ENCODE data around the gene NDFIP2. TPM values are rescaled to one million over a fixed set of nuclear protein-coding genes. Genes with fewer than 3 reads are reported as not detected.
"Not testable (repeated sequence)": the region's sequence is repeated elsewhere in the genome, so short reads cannot be mapped to it uniquely, and the experiment has no call there.

The NDFIP2 gene
- total RNA-seq, 1 experiment from 2014 or later = 51.2 TPM

GRCh38 chr13:79533781-79534400 is 52.9 kb downstream of the NDFIP2 start:
- no peak for DNase-seq (ENCODE audit: low read depth)

GRCh38 chr13:79534596-79534995 is 53.6 kb downstream of the NDFIP2 start:
- DNase-seq (ENCODE audit: low read depth) = no peak

GRCh38 chr13:79538757-79539156 is 57.8 kb downstream of the NDFIP2 start:
- no peak for DNase-seq (ENCODE audit: low read depth)

- DNase-seq (ENCODE audit: low read depth) = no peak
Observed at GRCh38 chr13:79540504-79540903, 59.5 kb downstream of the NDFIP2 start.

- DNase-seq (ENCODE audit: low read depth) = peak; percentile 55
Observed at GRCh38 chr13:79541426-79542049, 60.6 kb downstream of the NDFIP2 start.

- DNase-seq (ENCODE audit: low read depth) = no peak
Observed at GRCh38 chr13:79543883-79544282, 62.9 kb downstream of the NDFIP2 start.

GRCh38 chr13:79547211-79548195 is 66.5 kb downstream of the NDFIP2 start:
- DNase-seq (ENCODE audit: low read depth) = no peak

GRCh38 chr13:79548902-79549301 is 67.9 kb downstream of the NDFIP2 start:
- no peak for DNase-seq (ENCODE audit: low read depth)

- DNase-seq (ENCODE audit: low read depth) = no peak
Observed at GRCh38 chr13:79549355-79550106, 68.6 kb downstream of the NDFIP2 start.

- DNase-seq (ENCODE audit: low read depth) = no peak
Observed at GRCh38 chr13:79557666-79558065, 76.7 kb downstream of the NDFIP2 start.

GRCh38 chr13:79560954-79561353 is 80.0 kb downstream of the NDFIP2 start:
- DNase-seq (ENCODE audit: low read depth) = peak; percentile 45

- no peak for DNase-seq (ENCODE audit: low read depth)
Observed at GRCh38 chr13:79562557-79562956, 81.6 kb downstream of the NDFIP2 start.

- no peak for DNase-seq (ENCODE audit: low read depth)
Observed at GRCh38 chr13:79566118-79566517, 85.2 kb downstream of the NDFIP2 start.

- no peak for DNase-seq (ENCODE audit: low read depth)
Observed at GRCh38 chr13:79571147-79571546, 90.2 kb downstream of the NDFIP2 start.

GRCh38 chr13:79573892-79574291 is 92.9 kb downstream of the NDFIP2 start:
- DNase-seq (ENCODE audit: low read depth) = not testable (repeated sequence)

GRCh38 chr13:79581870-79582315 is 100.9 kb downstream of the NDFIP2 start:
- DNase-seq (ENCODE audit: low read depth) = peak; percentile 92

GRCh38 chr13:79582896-79583295 is 101.9 kb downstream of the NDFIP2 start:
- no peak for DNase-seq (ENCODE audit: low read depth)

GRCh38 chr13:79585033-79585432 is 104.1 kb downstream of the NDFIP2 start:
- peak; percentile 30 for DNase-seq (ENCODE audit: low read depth)

GRCh38 chr13:79589603-79590393 is 108.8 kb downstream of the NDFIP2 start:
- peak; percentile 26 for DNase-seq (ENCODE audit: low read depth)

- DNase-seq (ENCODE audit: low read depth) = no peak
Observed at GRCh38 chr13:79590394-79590676, 109.4 kb downstream of the NDFIP2 start.

- no peak for DNase-seq (ENCODE audit: low read depth)
Observed at GRCh38 chr13:79591493-79591892, 110.5 kb downstream of the NDFIP2 start.

Measured in RPMI7951 (cell line).